T-cell (primary cell): Measurements from ENCODE around the gene PIP5KL1. TPM values are rescaled to one million over a fixed set of nuclear protein-coding genes. Genes with fewer than 3 reads are reported as not detected.

Experiments used
- ATAC-seq, 4 experiments: fragments of 200-7000 bp in 3 of 4; fragments of 150-1000 bp in 1 of 4; cut with Tn5 transposase; replicated peaks in 1 of 4; 1 replicate in 3 of 4; 2 replicates in 1 of 4; pipeline ENCODE4 v1.10.0; 2021; ENCODE audit warnings: moderate library complexity in 3 of 4, mild to moderate bottlenecking in 2 of 4, moderate number of reproducible peaks in 1 of 4
- CTCF ChIA-PET, 2 donors: fragments of 300-600 bp; sonication (Branson Sonifier 250); formaldehyde crosslinking; loops; one replicate each; lab custom pipeline; 2022; ENCODE audit warnings: antibody characterized with exemption in 2 of 2; lab: Charles Lee
- POLR2A ChIA-PET, 2 donors: fragments of 300-600 bp; sonication (Branson Sonifier 250); formaldehyde crosslinking; loops; one replicate each; lab custom pipeline; 2022; ENCODE audit warnings: antibody characterized with exemption in 2 of 2; lab: Charles Lee
- DNase-seq, 35 experiments: peaks; one replicate each; pipeline versions ENCODE4 v3.0.0 to v3.0.0-alpha.2; 2013 to 2023
- H3K27ac ChIP-seq: one replicate; pipeline ENCODE4 v1.5.1; 2013; ENCODE audit warnings: low read length
- H3K27me3 ChIP-seq, 2 experiments: replicated peaks in 1 of 2; 1 replicate in 1 of 2; 2 replicates in 1 of 2; pipeline versions ENCODE4 v1.6.1 to v1.7.0; 2013; ENCODE audit warnings: low read length in 1 of 2, mixed read lengths in 1 of 2; ENCODE audit not compliant: control insufficient read depth in 2 of 2, insufficient read depth in 2 of 2; ENCODE audit errors: extremely low read depth in 1 of 2
- H3K36me3 ChIP-seq, 2 donors: 1 replicate in 1 of 2; 2 replicates in 1 of 2; pipeline versions ENCODE4 v1.6.1 to v1.7.0; 2013; ENCODE audit warnings: low read length in 1 of 2; ENCODE audit not compliant: control insufficient read depth in 2 of 2, insufficient read depth in 1 of 2; ENCODE audit errors: extremely low read depth in 1 of 2
- H3K4me1 ChIP-seq, 2 experiments: 1 replicate in 1 of 2; 2 replicates in 1 of 2; pipeline versions ENCODE4 v1.6.1 to v1.7.0; 2013; ENCODE audit warnings: low read length in 2 of 2, mixed read lengths in 1 of 2; ENCODE audit not compliant: insufficient read depth in 2 of 2, control insufficient read depth in 1 of 2; ENCODE audit errors: extremely low read depth in 1 of 2
- H3K4me3 ChIP-seq, 2 donors: 1 replicate in 1 of 2; 2 replicates in 1 of 2; pipeline versions ENCODE4 v1.5.1 to v1.7.0; 2013; ENCODE audit warnings: mild to moderate bottlenecking in 2 of 2, low read length in 1 of 2, moderate library complexity in 1 of 2; ENCODE audit not compliant: control insufficient read depth in 1 of 2; ENCODE audit errors: extremely low read depth in 1 of 2
- H3K9me3 ChIP-seq: 2 replicates; pipeline ENCODE4 v1.7.0; 2013
- H3K27ac Mint-ChIP-seq, 2 donors: one replicate each; pipeline ENCODE4 v1.8.0; 2020 to 2021; ENCODE audit warnings: mild to moderate bottlenecking in 2 of 2, mixed read lengths in 2 of 2
- H3K27me3 Mint-ChIP-seq, 2 donors: one replicate each; pipeline ENCODE4 v1.8.0; 2021 to 2022; ENCODE audit warnings: mixed read lengths in 2 of 2
- H3K36me3 Mint-ChIP-seq: one replicate; pipeline ENCODE4 v1.8.0; 2021; ENCODE audit warnings: mixed read lengths
- H3K4me1 Mint-ChIP-seq, 3 donors: one replicate each; pipeline ENCODE4 v1.8.0; 2020 to 2022; ENCODE audit warnings: mixed read lengths in 3 of 3, mild to moderate bottlenecking in 1 of 3
- H3K4me3 Mint-ChIP-seq, 3 donors: one replicate each; pipeline ENCODE4 v1.8.0; 2020 to 2022; ENCODE audit warnings: mild to moderate bottlenecking in 3 of 3, mixed read lengths in 3 of 3, moderate library complexity in 3 of 3
- H3K9me3 Mint-ChIP-seq, 3 donors: one replicate each; pipeline ENCODE4 v1.8.0; 2020 to 2022; ENCODE audit warnings: mixed read lengths in 3 of 3
- WGBS: methylation state at CpG from one replicate; pipeline ENCODE4 v1.1.5; 2013; ENCODE audit warnings: missing lambda C conversion rate; ENCODE audit not compliant: insufficient coverage; 5-methylcytosine and 5-hydroxymethylcytosine counted together
- total RNA-seq, 35 experiments: library from RNA in 6 of 35; stranded (reverse) in 6 of 35; fragments of 120-200 nt in 1 of 35; gene quantifications; one replicate each; pipeline versions ENCODE4 v1.2.1 to v1.2.4 and lab custom pipeline; 2013 to 2026

The PIP5KL1 gene
- total RNA-seq, 5 donors from 2014 or later (not counting 1 experiment from before 2014, with no cell fraction given), result 0.99 to 5.6 (median 2.6) TPM

- POLR2A ChIA-PET, result no interaction called here
- CTCF ChIA-PET, result no interaction called here
- Mint-ChIP-seq H3K27me3 (no peaks in the 10 kb centered on the region), H3K36me3 (peaks cover 32% of the 10 kb centered on the region), H3K27ac (peak overlapping the region; percentile 81 to 84), H3K9me3 (peaks cover 0 to 4% (median 0%) of the 10 kb centered on the region in 3 donors), H3K4me3 (peak overlapping the region; percentile 81 to 87 (median 87)), H3K4me1 (peaks cover 42 to 45% (median 43%) of the 10 kb centered on the region in 3 donors)
- DNase-seq (peak in 1 of 35 experiments; percentile 35), ATAC-seq (peak in 3 of 4 experiments; percentile 7 to 8 (median 8))
- WGBS, result 29% methylated on average over 21 of the region's 32 CpGs
- H3K36me3 ChIP-seq, result peaks cover 12 to 30% of the 10 kb centered on the region in 2 donors
- H3K27ac ChIP-seq, result peak overlapping the region; percentile 58
- H3K9me3 ChIP-seq, result no peaks in the 10 kb centered on the region
- H3K27me3 ChIP-seq, result no peaks in the 10 kb centered on the region
- H3K4me3 ChIP-seq, result peak overlapping the region; percentile 65 to 89
- H3K4me1 ChIP-seq, result peaks cover 14 to 60% of the 10 kb centered on the region in 2 experiments
These were observed 32.0 kb downstream of the PIP5KL1 start for GRCh38 chr9:127898433-127899127.

- peak overlapping the region; percentile 43 to 87 (median 62) for H3K4me3 Mint-ChIP-seq
These were observed 33.3 kb downstream of the PIP5KL1 start for GRCh38 chr9:127897193-127897692.

DNA sequence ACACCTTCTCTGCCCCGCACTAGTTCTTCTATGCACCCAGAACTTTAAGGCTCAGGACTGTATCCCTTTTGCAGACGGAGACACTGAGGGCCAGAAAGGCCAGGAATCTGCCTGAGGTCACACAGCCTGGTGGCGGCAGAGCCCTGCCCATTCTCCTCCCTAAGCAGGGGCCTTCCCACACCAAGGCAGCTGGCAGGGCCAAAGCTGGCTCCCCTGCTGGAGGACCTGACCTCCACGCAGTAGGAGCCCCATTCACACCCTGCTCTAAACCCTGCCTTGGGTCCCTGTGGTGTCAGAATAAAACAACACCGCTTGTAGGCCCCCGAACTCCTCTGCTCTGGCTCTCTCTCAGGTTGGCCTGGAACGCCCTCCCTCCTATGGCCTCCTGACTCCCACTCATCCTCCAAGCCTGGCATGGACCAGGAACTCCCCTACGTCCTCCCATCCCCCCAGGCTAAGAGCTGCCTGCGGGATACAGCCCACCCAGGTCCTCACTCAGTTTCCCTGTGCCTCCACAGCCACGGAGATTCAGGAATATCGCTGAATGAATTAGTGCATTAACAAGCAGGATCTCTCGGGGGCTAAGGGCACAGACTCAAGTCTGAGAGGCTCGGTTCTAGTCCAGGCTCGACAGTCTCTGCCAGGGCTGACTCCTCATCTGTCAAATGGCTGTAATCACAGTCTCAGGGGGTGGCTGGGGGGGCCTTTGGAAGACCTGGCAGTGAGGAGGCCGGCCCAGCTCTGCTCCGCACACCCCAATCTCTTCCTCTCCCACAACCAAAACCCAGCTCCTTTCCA, 34.0 kb downstream of the PIP5KL1 start:
- no peaks in the 10 kb centered on the region for H3K27me3 ChIP-seq
- H3K36me3 ChIP-seq, result peaks cover 16 to 47% of the 10 kb centered on the region in 2 donors
- peaks cover 6 to 40% of the 10 kb centered on the region in 2 experiments for H3K4me1 ChIP-seq
- Mint-ChIP-seq H3K36me3 (peaks cover 47% of the 10 kb centered on the region), H3K4me3 (peak overlapping the region in 1 of 3 donors; percentile 87), H3K4me1 (peaks cover 35 to 42% (median 38%) of the 10 kb centered on the region in 3 donors), H3K9me3 (peaks cover 0 to 8% (median 0%) of the 10 kb centered on the region in 3 donors), H3K27ac (peak overlapping the region; percentile 55 to 78), H3K27me3 (no peaks in the 10 kb centered on the region)
- WGBS, result 98% methylated on average over 8 of the region's 16 CpGs
- no peaks in the 10 kb centered on the region for H3K9me3 ChIP-seq
- no peak overlapping the region for H3K4me3 ChIP-seq
- ATAC-seq, result no peak
- ChIA-PET CTCF (interaction anchor here in 1 of 2 donors (0.6 kb wide), 1 partner anchor 26 kb away, joined by 5 read pairs; no protein-coding TSS in a partner anchor), POLR2A (interaction anchor here in 1 of 2 donors (0.5 kb wide), 1 partner anchor 183 kb away, joined by 7 read pairs; no protein-coding TSS in a partner anchor)
- no peak for DNase-seq
- no peak overlapping the region for H3K27ac ChIP-seq

More at GRCh38 chr9:127897193-127897692, 33.3 kb downstream of the PIP5KL1 start:
- H3K4me1 ChIP-seq, result peaks cover 7 to 46% of the 10 kb centered on the region in 2 experiments
- ChIA-PET CTCF (interaction anchor here in 1 of 2 donors (0.6 kb wide), 1 partner anchor 31 kb away, joined by 4 read pairs; no protein-coding TSS in a partner anchor), POLR2A (interaction anchor here in 1 of 2 donors (0.5 kb wide), 1 partner anchor 184 kb away, joined by 7 read pairs; no protein-coding TSS in a partner anchor)
- H3K4me3 ChIP-seq, result no peak overlapping the region
- H3K27ac Mint-ChIP-seq, result peak overlapping the region in 1 of 2 donors; percentile 55
- peak overlapping the region; percentile 11 for H3K27ac ChIP-seq
- no peaks in the 10 kb centered on the region for H3K9me3 ChIP-seq
- H3K4me1 Mint-ChIP-seq, result peaks cover 38 to 47% (median 40%) of the 10 kb centered on the region in 3 donors
- no peaks in the 10 kb centered on the region for H3K27me3 ChIP-seq
- H3K9me3 Mint-ChIP-seq, result peaks cover 0 to 8% (median 0%) of the 10 kb centered on the region in 3 donors
- peaks cover 16 to 44% of the 10 kb centered on the region in 2 donors for H3K36me3 ChIP-seq
- no peaks in the 10 kb centered on the region for H3K27me3 Mint-ChIP-seq
- peak in 8 of 35 experiments; percentile 28 to 45 (median 34) for DNase-seq
- WGBS, result 50% methylated on average over 9 of the region's 19 CpGs
- peak in 1 of 4 experiments; percentile 22 for ATAC-seq
- H3K36me3 Mint-ChIP-seq, result peaks cover 45% of the 10 kb centered on the region

DNA sequence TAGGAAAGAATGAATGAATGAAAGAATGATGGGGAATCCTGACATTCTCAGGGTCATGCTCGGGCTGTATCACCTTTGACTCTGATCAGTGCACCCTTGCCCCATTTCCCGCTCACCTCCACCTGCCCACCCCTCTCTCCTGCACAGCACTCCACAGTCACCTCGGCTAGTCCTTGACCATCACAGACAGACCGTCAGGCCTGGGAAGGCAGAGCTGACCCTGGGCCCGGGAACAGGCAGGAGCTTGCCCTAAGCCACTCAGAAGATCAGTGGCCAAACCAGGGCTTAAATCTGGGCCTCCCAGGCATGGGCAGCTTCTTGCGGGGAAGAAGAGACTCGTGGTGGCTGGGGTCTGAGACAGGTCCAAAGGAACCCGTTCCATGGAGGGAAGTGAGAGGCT, 34.8 kb downstream of the PIP5KL1 start:
- Histone ChIP-seq H3K27ac (no peak overlapping the region), H3K9me3 (no peaks in the 10 kb centered on the region), H3K4me3 (no peak overlapping the region), H3K36me3 (peaks cover 20 to 51% of the 10 kb centered on the region in 2 donors), H3K4me1 (peaks cover 6 to 38% of the 10 kb centered on the region in 2 experiments), H3K27me3 (no peaks in the 10 kb centered on the region)
- POLR2A ChIA-PET, result no interaction called here
- DNase-seq (no peak), ATAC-seq (no peak)
- Mint-ChIP-seq H3K27ac (peak overlapping the region; percentile 23 to 44), H3K27me3 (no peaks in the 10 kb centered on the region), H3K9me3 (peaks cover 0 to 8% (median 0%) of the 10 kb centered on the region in 3 donors), H3K4me3 (no peak overlapping the region), H3K4me1 (peaks cover 30 to 39% (median 32%) of the 10 kb centered on the region in 3 donors), H3K36me3 (peaks cover 52% of the 10 kb centered on the region)
- CTCF ChIA-PET, result interaction anchor here in 1 of 2 donors (0.6 kb wide), 1 partner anchor 26 kb away, joined by 5 read pairs; no protein-coding TSS in a partner anchor
- WGBS, result 100% methylated on average over 7 of the region's 8 CpGs

DNA sequence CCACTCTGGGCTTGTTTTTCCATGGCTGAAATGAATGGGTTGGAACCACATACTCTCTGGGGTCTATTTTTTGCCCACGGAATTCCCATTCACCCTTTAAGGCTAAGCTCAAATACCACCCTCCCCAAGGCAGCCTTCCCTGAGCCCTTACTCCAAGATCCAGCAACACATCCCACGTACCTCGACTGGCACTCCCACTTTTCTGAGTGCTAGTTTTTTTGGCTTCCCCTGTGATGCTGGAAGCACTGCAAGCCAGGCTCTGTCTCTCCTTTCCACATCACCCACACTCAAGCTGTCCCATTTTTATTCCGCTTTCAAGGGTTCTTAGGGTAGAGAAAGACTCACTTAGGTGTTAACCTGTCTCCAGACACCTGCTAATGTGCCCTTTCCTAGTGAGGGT, 37.2 kb downstream of the PIP5KL1 start:
- no peak overlapping the region for H3K4me3 Mint-ChIP-seq
- no peak overlapping the region for H3K27ac Mint-ChIP-seq
- no peak overlapping the region for H3K4me3 ChIP-seq
- H3K36me3 Mint-ChIP-seq, result peaks cover 63% of the 10 kb centered on the region
- DNase-seq (no peak), ATAC-seq (no peak)
- no peaks in the 10 kb centered on the region for H3K27me3 ChIP-seq
- peaks cover 21 to 29% (median 22%) of the 10 kb centered on the region in 3 donors for H3K4me1 Mint-ChIP-seq
- ChIA-PET POLR2A (no interaction called here), CTCF (interaction anchor here in 1 of 2 donors (0.6 kb wide), 1 partner anchor 355 kb away, joined by 3 read pairs; no protein-coding TSS in a partner anchor)
- no peaks in the 10 kb centered on the region for H3K9me3 ChIP-seq
- H3K36me3 ChIP-seq, result peaks cover 24 to 63% of the 10 kb centered on the region in 2 donors
- H3K27me3 Mint-ChIP-seq, result no peaks in the 10 kb centered on the region
- peaks cover 0 to 8% (median 0%) of the 10 kb centered on the region in 3 donors for H3K9me3 Mint-ChIP-seq
- H3K27ac ChIP-seq, result no peak overlapping the region
- 100% methylated on average over 3 of the region's 4 CpGs for WGBS
- H3K4me1 ChIP-seq, result peaks cover under 1 to 20% of the 10 kb centered on the region in 2 experiments
